Tibial nerve (tissue), 4 donors: ENCODE results near the gene PSME1. TPM values are rescaled to one million over a fixed set of nuclear protein-coding genes. Genes with fewer than 3 reads are reported as not detected.
A peak's percentile ranks its signal among the peaks of the same experiment; 100 is the strongest.

Experiments used
- DNase-seq, 2 donors: peaks; one replicate each; pipeline ENCODE4 v3.0.0-alpha.2; 2019; ENCODE audit warnings: low spot score in 2 of 2
- H3K27ac ChIP-seq, 4 donors: fragments of 200-600 bp; sonication (generic) in 3 of 4; one replicate each; pipeline ENCODE4 v1.5.1; 2017 to 2019; ENCODE audit warnings: mild to moderate bottlenecking in 1 of 4
- H3K27me3 ChIP-seq, 2 donors: fragments of 200-600 bp; sonication (generic) in 1 of 2; one replicate each; pipeline versions ENCODE4 v1.5.1 to v1.6.0; 2017 to 2019
- H3K36me3 ChIP-seq, 3 donors: fragments of 200-600 bp; sonication (generic); one replicate each; pipeline ENCODE4 v1.5.1; 2018 to 2019
- H3K4me1 ChIP-seq, 4 donors: fragments of 200-600 bp; sonication (generic) in 3 of 4; one replicate each; pipeline ENCODE4 v1.5.1; 2017 to 2019
- H3K4me3 ChIP-seq, 4 donors: fragments of 200-600 bp; sonication (generic) in 3 of 4; one replicate each; pipeline ENCODE4 v1.5.1; 2017 to 2019; ENCODE audit warnings: mild to moderate bottlenecking in 1 of 4, moderate library complexity in 1 of 4
- H3K9me3 ChIP-seq, 4 donors: fragments of 200-600 bp; sonication (generic) in 3 of 4; one replicate each; pipeline ENCODE4 v1.5.1; 2017 to 2019
- CTCF ChIP-seq, 5 experiments: fragments of 200-600 bp in 3 of 5; fragments of 450-650 bp in 2 of 5; sonication (generic) in 3 of 5; IDR thresholded peaks; one replicate each; pipeline ENCODE4 v1.5.1; 2016 to 2019; ENCODE audit warnings: antibody characterized with exemption in 5 of 5, mild to moderate bottlenecking in 3 of 5, moderate library complexity in 2 of 5
- EP300 ChIP-seq, 2 donors: sonication (generic); formaldehyde crosslinking; IDR thresholded peaks; one replicate each; pipeline ENCODE4 v1.6.1; 2017; ENCODE audit warnings: antibody characterized with exemption in 2 of 2, mild to moderate bottlenecking in 1 of 2
- POLR2A ChIP-seq, 2 donors: fragments of 450-650 bp; IDR thresholded peaks; one replicate each; pipeline ENCODE4 v1.6.1; 2017; ENCODE audit warnings: antibody characterized with exemption in 2 of 2, mild to moderate bottlenecking in 2 of 2, moderate library complexity in 2 of 2
- WGBS, 2 donors: methylation state at CpG; one replicate each; pipeline ENCODE4 v1.1.5; 2018; 5-methylcytosine and 5-hydroxymethylcytosine counted together
- total RNA-seq, 4 donors: library from RNA; depleted of rRNA; stranded (reverse); fragments of >200 nt; gene quantifications; one replicate each; pipeline ENCODE4 v1.1.0, GENCODE V29; 2016

The PSME1 gene
- total RNA-seq, 4 donors from 2014 or later, result 96.9 to 130 (median 110) TPM

DNA sequence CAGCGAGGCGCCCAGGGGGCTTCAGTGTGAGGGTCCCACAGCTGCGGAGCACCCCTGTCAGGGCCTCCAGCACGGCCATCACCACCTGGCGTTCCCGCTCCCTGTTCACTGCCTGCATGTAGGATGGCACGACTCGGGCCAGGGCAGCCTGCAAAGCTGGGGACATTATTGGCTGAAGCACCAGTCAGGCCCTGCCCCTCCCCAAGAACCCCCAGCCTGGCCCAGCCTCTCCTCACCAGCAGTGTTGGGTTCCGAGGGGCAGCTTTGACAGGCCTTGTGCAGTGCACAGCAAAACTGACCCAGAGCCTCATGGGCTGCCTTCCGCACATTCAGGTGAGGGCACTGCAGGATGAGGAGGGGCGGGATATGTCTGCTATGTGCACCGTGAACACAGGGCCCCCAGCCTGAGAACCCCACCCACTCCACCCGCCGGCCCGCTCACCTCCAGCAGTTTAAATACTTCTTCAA is 47.1 kb downstream of the PSME1 start:
- TF ChIP-seq POLR2A (IDR thresholded peaks at IDR 0.05), result no peak
- WGBS, 2 donors, result 87 to 93% methylated on average over 11 to 15 of the region's 15 CpGs
- no peaks in the 10 kb centered on the region for H3K27me3 ChIP-seq
- H3K4me1 ChIP-seq, result peaks cover 0 to 29% (median 12%) of the 10 kb centered on the region in 4 donors
- no peak for DNase-seq
- no peak overlapping the region for H3K4me3 ChIP-seq
- peak overlapping the region in 1 of 4 donors; percentile 17 for H3K27ac ChIP-seq
- H3K9me3 ChIP-seq, result no peaks in the 10 kb centered on the region
- peaks cover 0 to 90% (median 2%) of the 10 kb centered on the region in 3 donors for H3K36me3 ChIP-seq

DNA sequence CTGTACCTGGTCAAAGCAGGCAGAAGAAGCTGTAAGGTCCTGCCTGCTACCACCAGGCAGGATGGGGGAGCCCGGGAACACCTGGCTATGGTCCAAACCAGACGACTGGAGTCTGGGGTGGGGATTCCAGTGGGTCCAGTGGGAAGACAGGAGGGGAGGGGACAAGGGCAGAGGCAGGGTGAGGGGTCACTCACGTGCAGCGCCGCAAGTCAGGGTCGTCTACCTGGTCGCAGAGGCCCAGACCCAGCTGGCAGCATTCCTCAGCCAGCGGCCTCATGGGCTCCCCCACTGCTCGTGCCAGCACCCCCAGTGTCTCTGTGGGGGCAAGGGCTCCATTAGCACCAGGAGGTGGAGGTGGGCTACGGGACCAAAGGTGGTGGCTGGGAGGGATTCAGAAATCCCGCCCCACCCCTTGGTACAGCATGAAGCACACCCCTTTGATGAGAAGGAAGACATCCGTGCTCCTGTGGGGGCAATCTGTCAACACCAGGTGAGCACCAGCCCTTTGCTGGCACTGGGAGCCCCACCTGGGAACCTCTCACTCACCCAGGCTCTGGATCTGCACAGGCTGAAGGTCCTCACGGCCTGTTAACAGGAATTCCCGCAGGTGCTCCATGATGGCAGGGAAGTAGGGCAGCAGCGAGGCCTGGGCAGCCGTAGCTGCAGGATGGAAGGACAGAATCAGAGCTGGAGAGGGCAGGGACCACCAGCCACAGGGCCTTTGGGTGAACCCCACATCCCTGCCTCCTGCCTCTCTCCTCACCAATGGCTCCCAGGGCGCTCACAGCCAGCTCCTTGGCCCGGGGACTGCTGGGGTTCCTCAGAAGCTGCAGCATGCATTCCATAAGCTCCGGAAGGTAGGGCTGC is 48.3 kb downstream of the PSME1 start:
- WGBS, 2 donors, result 85% methylated on average over 15 to 18 of the region's 19 CpGs

DNA sequence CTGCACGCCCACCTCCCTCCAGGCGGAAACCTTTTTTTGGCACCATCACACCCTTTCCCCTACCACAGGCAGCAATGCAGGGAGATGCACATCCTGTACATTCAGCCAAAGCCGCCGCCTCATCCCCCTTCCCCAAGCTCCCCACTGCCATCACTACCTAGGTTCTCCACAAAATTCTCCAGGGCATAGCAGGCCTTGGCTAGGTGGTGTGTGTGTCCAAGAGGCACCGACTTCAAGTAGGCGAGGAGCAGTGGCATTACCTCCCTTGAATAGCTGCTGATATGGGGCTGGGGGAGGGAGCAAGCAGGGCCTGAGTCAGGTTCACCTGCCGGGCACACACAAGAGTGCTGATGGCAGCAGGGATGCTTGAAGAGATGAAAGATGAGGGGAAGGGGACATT is 49.0 kb downstream of the PSME1 start:
- Histone ChIP-seq H3K9me3 (no peaks in the 10 kb centered on the region), H3K27ac (no peak overlapping the region), H3K36me3 (peaks cover 0 to 75% (median 2%) of the 10 kb centered on the region in 3 donors), H3K4me1 (peaks cover 0 to 34% (median 11%) of the 10 kb centered on the region in 4 donors), H3K4me3 (no peak overlapping the region), H3K27me3 (no peaks in the 10 kb centered on the region)
- TF ChIP-seq EP300 (IDR thresholded peaks at IDR 0.05) (no peak), POLR2A (IDR thresholded peaks at IDR 0.05) (no peak), CTCF (IDR thresholded peaks at IDR 0.05) (no peak)
- DNase-seq, result no peak
- WGBS, 2 donors, result 93% methylated on average over 7 of the region's 7 CpGs

More for the DNA sequence above, 48.3 kb downstream of the PSME1 start:
- H3K27ac ChIP-seq, result no peak overlapping the region
- no peak for TF ChIP-seq CTCF (IDR thresholded peaks at IDR 0.05)
- TF ChIP-seq POLR2A (IDR thresholded peaks at IDR 0.05), result no peak
- TF ChIP-seq EP300 (IDR thresholded peaks at IDR 0.05), result no peak
- no peaks in the 10 kb centered on the region for H3K27me3 ChIP-seq
- DNase-seq, result no peak
- H3K9me3 ChIP-seq, result no peaks in the 10 kb centered on the region
- no peak overlapping the region for H3K4me3 ChIP-seq
- peaks cover 0 to 37% (median 13%) of the 10 kb centered on the region in 4 donors for H3K4me1 ChIP-seq
- H3K36me3 ChIP-seq, result peaks cover 0 to 77% (median 2%) of the 10 kb centered on the region in 3 donors

DNA sequence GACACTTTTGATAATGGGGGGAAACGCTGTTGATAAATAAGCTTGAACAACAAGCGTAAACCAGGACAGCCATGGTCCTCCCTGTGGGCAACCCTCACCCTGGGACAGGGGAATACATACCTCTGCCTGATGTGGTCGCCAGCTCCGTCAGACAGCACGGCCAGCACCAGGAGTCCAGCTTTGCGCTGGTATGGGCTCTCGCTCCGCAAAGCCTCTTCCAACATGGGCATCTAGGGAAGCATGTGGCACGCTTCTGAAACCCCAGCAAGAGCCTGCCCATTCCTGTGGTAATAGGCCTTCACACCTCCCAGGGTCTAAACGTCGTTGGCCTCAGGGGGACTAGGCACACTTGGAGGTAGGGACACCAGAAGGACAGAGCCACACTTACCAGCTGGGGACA is 49.7 kb downstream of the PSME1 start:
- peaks cover 0 to 75% (median 2%) of the 10 kb centered on the region in 3 donors for H3K36me3 ChIP-seq
- H3K4me1 ChIP-seq, result peaks cover 0 to 28% (median 11%) of the 10 kb centered on the region in 4 donors
- H3K9me3 ChIP-seq, result no peaks in the 10 kb centered on the region
- H3K27ac ChIP-seq, result no peak overlapping the region
- H3K4me3 ChIP-seq, result no peak overlapping the region
- DNase-seq, result no peak
- 88 to 91% methylated on average over 11 of the region's 11 CpGs for WGBS, 2 donors
- no peaks in the 10 kb centered on the region for H3K27me3 ChIP-seq
- TF ChIP-seq CTCF (IDR thresholded peaks at IDR 0.05) (no peak), EP300 (IDR thresholded peaks at IDR 0.05) (no peak), POLR2A (IDR thresholded peaks at IDR 0.05) (no peak)

DNA sequence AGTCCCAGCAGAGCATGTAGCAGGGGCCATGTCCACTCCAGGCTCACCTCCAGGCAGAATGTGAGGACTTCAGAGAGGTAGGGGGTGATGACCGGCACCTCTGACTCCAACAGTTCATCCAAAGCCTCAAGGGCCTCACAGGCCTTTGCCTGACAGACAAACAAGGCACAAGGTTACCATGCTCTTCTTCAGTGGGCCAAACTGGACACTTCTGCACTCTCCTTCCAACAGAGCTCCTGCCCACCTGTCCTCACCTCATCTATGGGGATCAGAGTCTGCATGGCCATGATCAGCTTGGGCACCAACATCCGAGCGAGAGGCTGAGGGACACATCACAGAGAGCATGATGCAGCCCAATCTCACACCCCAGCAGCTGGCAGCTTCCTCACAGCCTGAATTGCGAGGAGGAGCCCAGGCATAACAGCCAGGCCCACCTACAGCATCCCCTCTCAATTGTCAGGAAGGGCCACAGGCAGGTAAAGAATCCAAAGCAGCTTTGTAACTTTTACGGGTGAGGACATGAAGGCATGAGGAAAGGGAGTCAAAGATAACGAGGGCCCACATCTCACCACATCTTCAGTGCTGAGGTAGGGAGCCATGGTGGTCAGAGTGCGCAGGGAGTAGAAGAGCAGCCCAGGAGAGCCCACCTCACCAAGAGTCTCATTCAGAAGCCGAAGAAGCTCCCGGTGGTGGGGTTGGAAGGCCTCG is 51.0 kb downstream of the PSME1 start:
- TF ChIP-seq EP300 (IDR thresholded peaks at IDR 0.05), result no peak
- no peak for TF ChIP-seq CTCF (IDR thresholded peaks at IDR 0.05)
- TF ChIP-seq POLR2A (IDR thresholded peaks at IDR 0.05), result no peak
- 91 to 94% methylated on average over 10 of the region's 10 CpGs for WGBS, 2 donors
- peak overlapping the region in 1 of 4 donors; percentile 87 for H3K27ac ChIP-seq
- H3K36me3 ChIP-seq, result peaks cover 0 to 73% (median 2%) of the 10 kb centered on the region in 3 donors
- peaks cover 0 to 30% (median 11%) of the 10 kb centered on the region in 4 donors for H3K4me1 ChIP-seq
- DNase-seq, result no peak
- no peaks in the 10 kb centered on the region for H3K9me3 ChIP-seq
- no peaks in the 10 kb centered on the region for H3K27me3 ChIP-seq
- H3K4me3 ChIP-seq, result no peak overlapping the region
